ENCODE results near the gene SYMPK.

GRCh38 chr19:45800070-45800553 is 62.8 kb downstream of the SYMPK start:
- TF ChIP-seq CTCF (IDR thresholded peaks at IDR 0.05) (no peak), EP300 (IDR thresholded peaks at IDR 0.05) (no peak), POLR2A (IDR thresholded peaks at IDR 0.05) (no peak)
